ENCODE data around the gene TMED6.
A peak's percentile ranks its signal among the peaks of the same experiment; 100 is the strongest.

The TMED6 gene

DNA sequence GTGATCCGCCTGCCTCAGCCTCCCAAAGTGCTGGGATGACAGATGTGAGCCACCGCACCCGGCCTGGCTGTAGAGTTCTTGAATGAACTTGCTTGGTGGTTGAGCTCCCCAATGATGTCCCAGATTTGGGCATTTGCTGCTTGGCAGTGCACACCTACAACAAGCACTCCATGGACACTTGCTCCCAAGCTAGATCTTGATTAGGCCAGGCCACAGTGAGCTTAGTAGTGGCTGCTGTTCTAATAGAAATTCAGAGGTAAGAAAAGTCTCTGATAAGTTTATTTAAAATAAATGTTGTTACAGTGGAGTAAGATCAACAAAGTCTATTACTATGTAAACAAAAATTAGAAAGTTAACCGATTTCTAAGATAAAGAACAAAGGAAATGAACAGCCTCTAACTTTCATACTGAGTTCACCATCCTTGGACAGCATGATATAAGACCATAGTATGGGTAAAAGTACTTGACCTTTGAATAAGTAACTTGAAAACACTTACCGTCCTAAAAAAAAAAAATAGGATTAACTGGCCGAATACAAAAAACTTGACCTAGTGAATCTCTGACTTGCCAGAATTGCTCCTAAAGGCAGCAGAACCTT, 951 bp downstream of the TMED6 start:
- no peak for DNase-seq

DNA sequence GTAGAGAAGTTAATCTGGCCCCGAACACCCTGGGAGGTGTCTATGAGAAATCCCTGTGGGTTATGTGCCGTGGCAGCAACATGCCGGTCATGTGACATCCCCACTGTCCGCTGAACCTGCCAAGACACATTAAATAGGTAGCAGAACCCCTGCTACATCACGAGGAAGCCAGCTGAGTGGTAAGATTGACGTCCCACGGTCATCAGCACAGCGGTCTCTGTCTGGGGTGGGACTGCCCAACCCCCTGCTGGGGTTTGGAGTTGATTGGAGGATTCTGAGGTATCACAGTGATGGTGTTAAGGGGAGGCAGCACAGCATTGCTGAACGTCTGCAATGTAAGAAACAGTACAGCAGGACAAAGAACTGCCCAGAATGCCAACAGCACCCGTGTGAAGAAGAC, 2.0 kb downstream of the TMED6 start:
- no peak for DNase-seq

DNA sequence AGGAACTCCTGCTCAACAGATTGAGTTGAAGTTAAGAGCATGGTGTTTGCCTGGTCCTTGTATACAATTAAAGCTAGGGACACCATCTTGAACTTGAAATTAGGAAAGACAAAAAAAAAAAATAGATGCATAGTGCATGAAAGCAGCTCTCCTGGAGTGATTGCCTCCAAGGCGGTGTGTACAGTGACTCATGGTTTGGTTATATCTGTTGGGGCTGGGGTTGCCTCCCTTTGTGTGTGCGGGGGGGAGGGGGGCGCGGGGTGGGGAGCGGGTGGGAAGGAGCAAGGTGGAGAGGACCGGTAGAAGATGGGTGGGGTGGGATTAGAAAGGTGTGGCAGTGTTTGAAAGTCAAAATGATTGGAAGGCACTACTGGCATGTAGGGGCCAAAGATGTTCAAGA, 3.4 kb downstream of the TMED6 start:
- DNase-seq: no peak

DNA sequence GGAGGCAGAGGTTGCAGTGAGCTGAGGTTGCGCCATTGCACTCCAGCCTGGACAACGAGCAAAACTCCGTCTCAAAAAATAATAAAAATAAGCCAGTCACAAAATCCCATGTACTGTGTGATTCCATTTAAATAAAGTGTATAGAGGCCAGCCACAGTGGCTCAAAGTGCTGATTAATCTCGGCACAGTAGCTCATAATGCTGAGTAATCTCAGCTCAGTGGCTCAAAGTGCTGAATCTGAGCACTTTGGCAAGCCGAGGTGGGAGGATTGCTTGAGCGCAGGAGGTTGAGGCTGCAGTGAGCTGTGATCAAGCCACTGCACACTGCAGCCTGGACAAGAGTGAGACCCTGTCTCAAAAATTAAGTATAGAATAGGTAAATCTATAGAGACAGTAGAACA, 4.9 kb downstream of the TMED6 start:
- no peak for DNase-seq

DNA sequence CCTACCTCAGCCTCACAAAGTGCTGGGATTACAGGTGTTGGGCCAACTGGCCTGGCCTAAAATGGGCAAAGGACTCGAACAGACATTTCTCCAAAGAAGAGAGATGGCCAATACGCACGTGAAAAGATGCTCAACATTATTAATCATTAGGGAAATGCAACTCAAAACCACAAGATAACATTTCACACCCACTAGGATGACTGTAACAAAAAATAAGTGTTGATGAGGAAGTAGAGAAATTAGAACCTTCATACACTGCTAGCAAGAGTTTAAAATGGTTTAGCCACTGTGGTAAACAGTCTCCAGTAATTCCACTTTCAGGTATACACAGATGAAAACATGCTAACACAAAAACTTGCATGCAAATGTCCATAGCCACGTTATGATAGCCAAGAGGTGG, 5.7 kb downstream of the TMED6 start:
- DNase-seq: no peak

DNA sequence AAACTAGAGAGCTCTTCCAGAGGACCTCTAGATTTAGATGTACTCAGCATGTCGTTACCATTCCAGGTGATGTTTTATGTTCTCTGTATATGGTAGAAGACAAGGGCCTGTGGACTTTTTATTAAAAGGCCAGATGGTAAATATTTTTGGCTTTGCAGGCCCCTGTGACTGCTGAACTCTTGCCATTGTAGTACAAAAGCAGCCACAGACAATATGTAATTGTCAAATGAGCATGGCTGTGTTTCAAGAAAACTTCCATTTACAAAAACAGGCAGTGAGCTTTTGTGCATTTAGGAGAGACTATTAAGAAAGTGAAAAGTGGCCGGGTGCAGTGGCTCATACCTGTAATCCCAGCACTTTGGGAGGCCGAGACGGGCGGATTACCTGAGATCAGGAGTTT, 7.4 kb downstream of the TMED6 start:
- DNase-seq: no peak

DNA sequence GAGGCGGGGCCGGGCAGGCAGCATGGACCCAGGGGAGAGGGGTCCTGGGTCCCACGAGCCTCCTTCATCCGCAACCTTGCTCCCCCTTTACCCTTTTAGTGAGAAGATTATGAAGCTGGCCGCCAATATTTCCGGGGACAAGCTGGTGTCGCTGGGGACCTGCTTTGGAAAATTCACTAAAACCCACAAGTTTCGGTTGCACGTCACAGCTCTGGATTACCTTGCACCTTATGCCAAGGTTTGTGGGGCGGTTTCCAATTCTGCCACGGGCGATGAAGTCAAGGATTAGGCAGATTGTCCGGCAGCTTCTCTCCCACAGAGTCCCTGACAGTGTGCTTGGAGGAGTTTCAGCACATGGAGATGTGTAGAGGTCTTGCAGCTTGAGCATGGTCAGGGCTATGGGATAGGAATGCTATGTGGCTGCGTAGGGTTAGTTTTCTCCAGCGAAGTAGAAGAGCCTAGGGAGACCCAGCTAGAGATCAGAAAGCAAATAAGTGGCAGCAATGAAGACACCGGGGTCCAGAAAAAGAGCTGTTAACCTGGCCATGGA, 11.4 kb downstream of the TMED6 start:
- DNase-seq: no peak

DNA sequence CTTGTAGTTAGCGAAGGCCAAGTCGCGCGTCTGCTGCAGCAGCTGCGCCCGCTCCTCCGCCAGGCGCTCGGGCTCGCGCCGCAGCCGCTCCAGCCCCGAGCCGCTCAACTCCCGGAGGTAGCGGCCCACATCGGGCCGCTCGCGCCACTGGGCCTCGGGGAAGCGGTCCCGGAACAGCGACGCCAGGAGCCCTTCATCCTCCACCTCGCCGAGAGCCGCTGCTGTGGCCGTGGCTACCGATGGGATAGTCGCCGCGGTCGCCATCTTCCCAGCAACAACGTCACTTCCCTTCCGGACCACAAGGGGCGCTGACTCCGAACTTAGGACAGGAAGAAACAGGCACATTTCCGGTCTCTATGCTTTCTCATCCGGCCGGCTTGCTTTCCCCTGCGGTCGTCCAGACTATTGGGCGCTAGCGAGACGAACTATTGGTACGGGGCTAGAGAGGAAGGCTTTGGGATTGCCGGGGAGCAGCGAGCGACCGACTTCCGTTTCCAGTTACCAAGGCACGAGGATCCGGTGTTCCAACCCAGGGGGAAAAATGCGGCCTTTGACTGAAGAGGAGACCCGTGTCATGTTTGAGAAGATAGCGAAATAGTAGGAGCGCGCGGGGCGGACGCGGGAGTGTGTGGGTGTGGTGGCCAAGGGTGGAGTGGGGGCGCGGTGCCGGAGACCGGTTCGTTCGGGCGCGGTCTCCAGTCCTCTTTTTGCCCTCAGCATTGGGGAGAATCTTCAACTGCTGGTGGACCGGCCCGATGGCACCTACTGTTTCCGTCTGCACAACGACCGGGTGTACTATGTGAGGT, 12.1 kb downstream of the TMED6 start, which contains the start of the genes COG8 and NIP7:
COG8 (minus strand) TSS at position 276 of the 806 bp plus-strand sequence; CDS start at position 264, 12 bp downstream.
NIP7 (plus strand) TSS at position 484 of the 806 bp plus-strand sequence; CDS start at position 542, 58 bp downstream.
- DNase-seq: peak; percentile 89

DNA sequence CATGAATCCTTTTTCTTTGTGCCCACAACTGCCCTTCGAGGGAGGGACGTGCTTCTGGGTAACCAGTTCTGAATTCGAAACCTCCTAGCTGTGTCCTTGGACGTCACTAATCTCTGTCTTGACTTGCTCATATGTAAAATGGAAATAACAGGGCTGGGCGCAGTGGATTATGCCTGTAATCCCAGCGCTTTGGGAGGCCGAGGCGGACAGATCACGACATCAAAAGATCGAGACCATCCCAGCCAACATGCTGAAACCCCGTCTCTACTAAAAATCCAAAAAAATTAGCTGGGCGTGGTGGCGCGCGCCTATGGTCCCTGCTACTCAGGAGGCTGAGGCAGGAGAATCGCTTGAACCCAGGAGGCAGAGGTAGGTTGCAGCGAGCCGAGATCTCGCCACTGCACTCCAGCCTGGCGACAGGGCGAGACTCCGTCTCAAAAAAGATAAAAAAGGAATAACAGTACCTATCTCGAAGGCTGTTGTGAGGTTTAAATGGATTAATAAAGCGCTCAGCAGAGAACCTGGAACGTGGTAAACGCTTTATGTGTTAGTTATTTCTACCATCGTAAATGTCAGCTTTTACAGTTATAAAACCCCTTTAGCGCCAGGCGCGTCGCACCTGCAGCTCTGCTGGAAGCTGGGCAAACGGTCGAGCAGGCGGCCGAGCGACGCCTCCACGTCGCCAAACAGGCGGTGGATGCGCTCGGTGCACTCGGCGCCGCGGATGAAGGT, 12.9 kb downstream of the TMED6 start:
- DNase-seq: no peak

DNA sequence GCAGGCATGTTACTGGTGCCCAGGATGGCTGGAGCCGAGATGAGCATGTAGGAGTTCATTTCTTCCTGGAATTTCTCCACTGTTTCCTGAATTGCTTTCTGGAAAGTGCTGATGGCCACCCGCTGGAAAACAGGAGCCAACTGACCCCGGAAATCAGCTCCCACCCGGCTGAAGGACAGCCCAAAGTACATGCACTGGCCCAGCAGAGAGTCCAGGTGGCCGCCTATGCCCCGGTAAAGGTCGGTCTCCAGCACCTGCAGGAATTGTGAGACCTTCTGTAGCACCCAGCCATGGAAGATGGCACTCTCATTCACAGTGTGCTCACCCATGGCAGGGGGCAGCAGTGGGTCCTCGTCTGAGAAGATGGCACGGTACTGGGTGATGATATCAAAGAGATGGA, 16.9 kb downstream of the TMED6 start:
- DNase-seq: no peak

DNA sequence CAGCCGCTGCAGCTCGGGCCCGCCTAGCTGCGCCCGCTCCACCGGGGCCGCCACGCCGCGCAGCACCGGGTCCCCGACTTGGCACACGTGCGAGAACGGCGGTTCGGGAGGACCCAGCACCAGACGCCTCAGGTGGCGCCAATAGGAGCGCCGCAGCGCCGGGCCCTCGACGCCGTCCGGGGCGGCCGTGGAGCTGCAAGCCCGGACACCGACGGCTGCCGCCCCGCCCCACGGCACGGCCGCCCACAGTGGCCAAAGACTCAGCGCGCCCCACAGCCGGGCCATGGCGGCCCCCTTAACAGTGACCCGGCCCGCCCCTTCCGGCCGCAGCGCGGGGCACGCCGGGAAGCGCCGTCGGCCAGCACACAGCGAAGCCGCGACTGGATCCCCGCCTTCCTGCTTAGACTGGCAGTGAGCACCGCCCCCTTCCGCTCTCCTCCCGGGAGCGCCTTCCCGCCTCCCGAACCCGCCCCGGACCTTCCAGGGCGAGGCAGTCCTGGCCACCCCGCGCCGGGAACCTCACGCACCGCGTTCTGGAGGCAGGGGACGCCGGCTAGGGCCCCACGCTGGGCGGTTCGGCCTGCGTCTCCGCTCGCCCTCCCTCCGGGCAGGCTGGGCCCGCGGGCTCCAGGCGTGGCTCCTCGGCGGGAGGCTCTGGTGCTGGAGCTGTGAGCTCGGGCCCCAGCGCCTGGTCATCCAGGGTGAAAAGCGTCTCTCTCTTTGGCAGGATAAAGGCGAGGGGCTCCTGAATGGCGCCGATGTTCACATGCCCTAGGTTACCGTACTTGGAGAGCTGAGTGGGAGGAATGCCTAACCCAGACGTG, 21.1 kb downstream of the TMED6 start, which contains the start of gene PDF:
PDF (minus strand) TSS at position 303 of the 824 bp plus-strand sequence; CDS start at position 285, 18 bp downstream.
- DNase-seq: peak; percentile 79

DNA sequence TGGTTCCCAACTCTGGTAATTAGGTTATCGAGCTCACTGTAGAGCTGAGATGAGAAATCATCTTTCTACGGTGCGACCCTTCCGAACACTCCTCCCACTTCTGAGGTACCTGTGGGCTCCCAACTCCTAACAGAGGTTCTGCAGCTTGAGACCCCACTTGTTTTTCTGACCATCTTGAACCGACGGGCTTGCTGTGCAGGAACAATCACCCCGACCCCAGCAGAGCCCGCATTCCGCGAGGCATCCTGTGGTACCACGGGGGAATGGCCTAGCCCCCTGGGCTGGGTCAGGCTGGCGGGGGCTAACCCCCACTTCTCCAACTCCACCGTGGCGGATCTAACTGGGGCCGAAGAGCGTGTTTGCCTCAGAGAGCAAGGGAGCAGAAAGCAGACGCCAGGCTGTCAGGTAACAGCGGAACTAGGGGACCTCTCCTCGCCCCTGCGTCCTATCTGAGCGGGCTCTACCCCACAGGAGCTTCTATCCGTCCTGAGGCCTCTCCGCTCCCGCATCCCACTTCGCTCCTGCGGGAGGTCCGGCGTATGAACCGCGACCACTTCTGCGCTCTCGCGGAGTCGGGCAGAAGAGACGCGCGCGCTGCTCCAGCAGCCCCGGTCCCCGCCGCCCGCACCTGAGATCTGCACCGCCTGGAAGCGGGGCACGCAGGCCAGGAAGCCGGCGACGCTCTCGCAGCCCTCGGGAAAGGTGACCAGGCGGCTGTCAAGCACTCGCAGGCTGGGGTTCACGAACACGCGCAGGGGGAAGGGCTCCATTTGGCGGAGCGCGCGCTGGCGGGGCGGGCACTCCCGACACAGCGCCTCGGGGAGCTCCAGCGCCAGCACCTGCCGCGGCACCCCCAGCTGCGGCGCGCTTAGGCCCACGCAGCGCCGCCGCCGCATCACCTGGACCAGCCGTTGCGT, 22.0 kb downstream of the TMED6 start:
- DNase-seq: no peak

DNA sequence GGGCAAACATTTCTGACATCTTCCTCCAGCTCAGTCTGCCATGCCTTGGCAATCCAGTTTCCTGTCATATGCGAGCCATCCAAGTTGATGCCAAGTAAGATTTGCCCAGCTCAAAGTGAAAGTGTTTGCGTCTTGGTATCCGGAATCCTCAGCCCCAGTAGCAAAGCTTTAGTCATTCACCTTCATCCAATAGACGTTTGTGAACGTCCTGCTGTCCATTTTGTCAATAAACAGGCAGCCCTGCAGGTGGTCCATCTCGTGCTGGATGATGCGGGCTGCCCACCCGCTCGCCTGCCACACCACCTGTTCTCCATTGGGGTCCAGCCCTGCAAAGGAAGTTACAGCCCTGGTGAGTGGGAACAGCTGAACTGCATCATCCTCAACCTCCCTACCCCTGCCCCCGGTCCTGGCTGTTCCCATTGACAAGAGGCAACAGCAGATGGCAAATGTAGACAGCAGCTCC, 22.7 kb downstream of the TMED6 start:
- no peak for DNase-seq

DNA sequence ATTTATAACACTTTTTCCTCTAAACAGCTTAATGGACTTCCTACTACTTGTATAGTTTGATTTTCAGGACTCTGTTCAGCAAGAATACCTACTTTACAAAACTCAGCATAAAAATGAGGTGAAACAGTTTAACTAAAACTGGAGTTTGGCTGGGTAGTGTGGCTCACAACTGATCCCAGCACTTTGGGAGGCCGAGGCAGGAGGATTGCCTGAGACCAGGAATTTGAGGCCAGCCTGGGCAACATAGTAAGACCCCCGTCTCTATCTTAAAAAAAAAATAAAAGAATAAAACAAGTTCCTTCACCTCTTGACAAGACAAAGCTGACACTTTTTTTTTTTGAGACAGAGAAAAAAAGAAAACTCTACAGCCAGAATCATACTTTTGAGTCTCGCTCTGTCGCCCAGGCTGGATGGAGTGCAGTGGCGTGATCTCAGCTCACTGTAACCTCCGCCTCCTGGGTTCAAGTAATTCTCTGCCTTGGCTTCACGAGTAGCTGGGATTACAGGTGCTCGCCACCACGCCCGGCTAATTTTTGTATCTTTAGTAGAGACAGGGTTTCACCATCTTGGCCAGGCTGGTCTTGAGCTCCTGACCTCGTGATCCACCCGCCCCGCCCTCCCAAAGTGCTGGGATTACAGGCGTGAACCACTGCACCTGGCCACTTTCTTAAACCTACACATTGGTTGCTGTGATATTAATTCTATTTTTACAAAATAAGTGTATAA, 23.8 kb downstream of the TMED6 start:
- no peak for DNase-seq

DNA sequence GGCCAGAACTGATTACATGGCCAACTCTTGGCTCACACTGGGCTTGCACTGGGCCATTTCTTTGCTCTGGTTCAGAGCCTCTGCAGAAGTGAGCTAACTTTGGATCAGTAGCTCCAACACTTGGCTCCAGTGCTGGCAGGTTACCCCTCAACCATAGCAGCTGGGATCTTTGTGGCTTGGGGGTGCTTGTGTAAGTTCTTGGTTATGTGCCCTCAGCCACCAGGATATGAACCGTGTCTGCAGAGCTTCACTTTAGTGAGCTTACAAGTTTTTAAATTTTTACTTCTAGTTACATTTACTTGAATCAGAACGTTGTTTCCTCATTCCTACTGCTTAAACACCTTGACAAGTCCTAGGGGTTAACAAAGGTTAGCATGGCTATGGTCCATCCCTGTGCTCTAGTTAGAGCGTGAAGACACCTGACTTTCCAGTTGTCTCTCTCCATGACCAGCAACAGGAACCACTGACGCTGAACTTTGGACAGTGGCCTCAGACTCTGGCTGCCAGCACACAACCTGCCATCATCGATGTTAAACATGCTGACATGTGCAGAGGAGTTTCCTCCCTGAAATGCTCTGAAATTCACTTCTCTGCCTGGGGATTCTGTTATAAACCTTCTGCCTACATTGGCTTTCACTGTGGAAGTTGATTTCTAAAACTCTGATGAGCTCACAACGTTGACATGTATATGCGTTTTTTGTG, 25.3 kb downstream of the TMED6 start:
- no peak for DNase-seq

DNA sequence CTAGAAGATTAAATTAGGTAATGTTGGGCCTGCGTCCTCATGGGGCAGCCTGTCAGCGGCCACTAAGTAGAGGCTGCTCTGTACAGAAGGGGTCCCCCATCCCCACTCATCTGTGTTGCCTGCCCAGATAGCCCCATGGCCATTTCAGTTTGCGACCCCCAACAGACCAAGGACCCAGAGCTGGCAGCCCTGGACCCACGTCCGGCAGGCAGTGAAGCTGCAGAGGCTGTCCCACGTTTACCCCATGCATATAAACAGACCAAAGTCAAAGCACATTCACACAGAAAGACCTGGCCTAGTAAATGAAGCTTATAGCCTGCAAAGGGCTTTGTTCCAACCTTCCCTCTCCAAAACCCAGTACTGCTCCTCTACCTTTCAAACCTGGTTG, 25.8 kb downstream of the TMED6 start:
- DNase-seq: no peak

DNA sequence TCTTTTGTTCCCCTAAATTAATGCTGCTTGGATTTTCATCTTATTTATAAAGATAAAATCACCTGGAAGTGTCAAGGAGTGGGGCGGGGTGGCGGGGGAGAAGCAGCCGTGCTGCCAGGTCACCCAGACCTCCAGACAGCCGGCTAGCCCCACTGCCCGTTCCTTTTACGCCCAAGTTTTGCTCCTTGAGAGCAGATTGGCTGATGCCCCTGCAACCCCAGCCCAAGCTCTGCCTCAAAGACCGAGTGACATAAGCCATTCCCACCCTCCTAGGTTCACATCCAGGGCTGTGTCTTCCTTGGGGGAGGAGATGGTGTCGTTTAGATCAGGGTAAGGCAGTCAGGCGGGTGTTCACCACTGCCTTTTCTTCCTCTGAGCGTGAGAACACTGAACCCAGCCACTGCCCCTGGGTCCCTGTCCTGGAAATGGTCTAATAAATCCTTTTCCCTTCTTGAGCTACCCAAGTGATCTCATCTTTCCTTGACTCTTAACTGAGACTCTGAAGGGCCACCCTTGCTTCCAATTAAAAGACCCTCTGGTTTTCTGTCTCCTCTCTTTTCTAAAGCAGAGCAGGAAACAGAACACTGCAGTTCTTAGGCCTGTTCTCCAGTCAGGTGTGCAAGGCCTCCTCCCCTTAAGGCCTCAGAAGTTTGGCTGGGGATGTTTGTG, 26.9 kb downstream of the TMED6 start:
- DNase-seq: no peak

DNA sequence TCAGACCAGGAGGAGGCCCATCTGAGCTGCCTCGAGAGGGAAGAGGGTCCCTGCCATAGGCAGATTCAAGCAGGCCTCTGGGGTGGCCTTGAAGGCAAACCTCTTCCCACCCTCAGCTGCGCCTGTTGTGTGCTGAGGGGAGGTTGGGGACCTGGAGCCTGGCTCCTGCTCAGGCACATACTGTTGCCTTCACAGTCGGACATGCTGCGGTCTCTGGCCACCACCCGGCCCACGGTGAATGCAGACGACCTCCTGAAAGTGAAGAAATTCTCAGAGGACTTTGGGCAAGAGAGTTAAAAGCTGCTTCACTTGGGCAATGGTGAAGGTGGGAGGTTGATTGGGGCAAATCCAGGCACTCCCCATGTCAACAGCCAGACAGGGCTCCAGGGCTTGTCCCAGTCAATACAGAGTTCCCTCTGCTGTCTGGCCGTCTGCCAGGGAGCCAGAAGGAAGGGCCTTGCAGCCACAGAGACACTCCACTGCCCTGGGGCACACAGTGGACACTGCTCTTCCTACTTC, 27.5 kb downstream of the TMED6 start:
- no peak for DNase-seq

DNA sequence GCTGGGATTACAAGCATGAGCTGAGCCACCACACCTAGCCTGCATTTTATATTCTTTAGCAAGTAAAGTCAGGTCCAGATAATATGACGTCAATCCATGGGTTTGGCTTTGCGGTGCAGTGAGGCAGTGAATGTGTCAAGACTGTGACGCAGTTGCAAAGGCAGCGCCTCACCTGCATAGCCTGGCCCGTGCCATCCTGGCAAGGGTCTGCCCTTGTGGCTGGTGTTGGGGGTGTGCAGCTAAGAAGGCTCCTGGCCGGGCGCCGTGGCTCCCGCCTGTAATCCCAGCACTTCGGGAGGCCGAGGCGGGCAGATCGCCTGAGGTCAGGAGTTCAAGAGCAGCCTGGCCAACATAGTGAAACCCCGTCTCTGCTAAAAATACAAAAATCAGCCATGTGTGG, 28.2 kb downstream of the TMED6 start:
- no peak for DNase-seq

Measured in central memory CD4-positive, alpha-beta T cell (primary cell).